ENCODE measurements around the gene CNTFR.

CNTFR gene

DNA sequence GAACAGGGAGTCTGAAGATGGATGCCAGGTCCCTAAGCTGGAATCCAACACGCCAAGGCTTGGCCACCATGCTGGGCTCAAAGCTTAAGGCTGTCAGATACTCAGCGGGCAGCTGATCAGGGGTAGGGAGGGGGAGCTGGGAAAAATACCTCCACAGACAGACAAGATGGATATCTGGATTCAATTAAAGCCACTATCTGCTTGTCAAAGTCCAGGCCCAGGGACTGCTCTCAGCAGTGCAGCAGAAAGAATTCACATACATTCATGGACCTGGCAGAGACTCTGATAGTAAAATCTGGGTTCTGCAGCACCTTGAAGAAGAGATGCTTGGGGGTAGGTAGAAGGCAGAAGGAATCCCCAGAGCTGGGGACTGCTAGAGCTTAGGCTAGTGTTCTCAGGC lies 25.6 kb upstream of the CNTFR start:
- Histone ChIP-seq H3K79me2 (no peaks in the 10 kb centered on the region), H3K36me3 (ENCODE audit: control insufficient read depth, insufficient read depth, low read length) (no peaks in the 10 kb centered on the region), H3K27ac (no peak overlapping the region), H3K4me1 (no peaks in the 10 kb centered on the region), H2AFZ (no peak overlapping the region), H3K4me3 (ENCODE audit: low read depth, low read length) (no peak overlapping the region), H3K9ac (no peak overlapping the region), H3K27me3 (ENCODE audit: control insufficient read depth, insufficient read depth, low read length) (no peaks in the 10 kb centered on the region), H3K9me3 (ENCODE audit: control insufficient read depth, low read length) (no peaks in the 10 kb centered on the region), H3K4me2 (ENCODE audit: low read length) (no peak overlapping the region)
- TF ChIP-seq, protein P1, sequence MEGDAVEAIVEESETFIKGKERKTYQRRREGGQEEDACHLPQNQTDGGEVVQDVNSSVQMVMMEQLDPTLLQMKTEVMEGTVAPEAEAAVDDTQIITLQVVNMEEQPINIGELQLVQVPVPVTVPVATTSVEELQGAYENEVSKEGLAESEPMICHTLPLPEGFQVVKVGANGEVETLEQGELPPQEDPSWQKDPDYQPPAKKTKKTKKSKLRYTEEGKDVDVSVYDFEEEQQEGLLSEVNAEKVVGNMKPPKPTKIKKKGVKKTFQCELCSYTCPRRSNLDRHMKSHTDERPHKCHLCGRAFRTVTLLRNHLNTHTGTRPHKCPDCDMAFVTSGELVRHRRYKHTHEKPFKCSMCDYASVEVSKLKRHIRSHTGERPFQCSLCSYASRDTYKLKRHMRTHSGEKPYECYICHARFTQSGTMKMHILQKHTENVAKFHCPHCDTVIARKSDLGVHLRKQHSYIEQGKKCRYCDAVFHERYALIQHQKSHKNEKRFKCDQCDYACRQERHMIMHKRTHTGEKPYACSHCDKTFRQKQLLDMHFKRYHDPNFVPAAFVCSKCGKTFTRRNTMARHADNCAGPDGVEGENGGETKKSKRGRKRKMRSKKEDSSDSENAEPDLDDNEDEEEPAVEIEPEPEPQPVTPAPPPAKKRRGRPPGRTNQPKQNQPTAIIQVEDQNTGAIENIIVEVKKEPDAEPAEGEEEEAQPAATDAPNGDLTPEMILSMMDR (IDR thresholded peaks at IDR 0.05) = no peak

DNA sequence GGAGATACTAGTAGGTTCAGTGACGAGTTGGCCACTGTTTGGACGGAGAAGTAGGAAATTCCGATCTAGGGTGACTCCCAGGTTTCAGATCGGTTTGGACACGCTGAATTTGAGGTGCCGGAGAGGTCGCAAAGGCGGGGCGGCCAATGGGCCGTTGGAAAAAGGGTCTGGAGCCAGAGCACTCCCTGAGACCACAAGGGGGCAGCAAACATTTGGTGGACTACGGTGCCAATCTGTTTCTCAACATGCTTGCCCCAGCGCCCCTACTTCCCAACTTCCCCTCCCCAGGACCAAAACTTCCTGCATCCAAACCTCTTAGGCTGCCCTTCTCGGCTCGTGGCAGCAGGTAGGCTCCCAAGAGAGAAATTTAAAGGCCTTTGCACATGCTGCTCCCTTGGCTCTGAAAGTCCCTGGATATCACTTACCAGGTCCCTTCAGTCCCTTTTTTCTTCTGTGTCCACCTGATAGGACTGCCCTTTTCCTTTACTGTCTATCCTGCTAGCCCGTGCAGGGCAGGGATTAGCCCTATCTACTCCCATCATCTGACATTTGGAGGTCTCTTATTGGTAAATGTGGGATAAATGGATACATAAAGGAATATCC lies 23.4 kb upstream of the CNTFR start:
- Histone ChIP-seq H3K4me2 (ENCODE audit: low read length) (peak overlapping the region; percentile 98), H3K9me3 (ENCODE audit: control insufficient read depth, low read length) (no peaks in the 10 kb centered on the region), H3K4me1 (no peaks in the 10 kb centered on the region), H3K79me2 (no peaks in the 10 kb centered on the region), H3K27ac (peak overlapping the region; percentile 68), H3K27me3 (ENCODE audit: control insufficient read depth, insufficient read depth, low read length) (no peaks in the 10 kb centered on the region), H3K4me3 (ENCODE audit: low read depth, low read length) (peak overlapping the region; percentile 97), H3K9ac (no peak overlapping the region), H2AFZ (peak overlapping the region; percentile 79), H3K36me3 (ENCODE audit: control insufficient read depth, insufficient read depth, low read length) (no peaks in the 10 kb centered on the region)
- TF ChIP-seq, protein P1 (IDR thresholded peaks at IDR 0.05) = peak; percentile 72

DNA sequence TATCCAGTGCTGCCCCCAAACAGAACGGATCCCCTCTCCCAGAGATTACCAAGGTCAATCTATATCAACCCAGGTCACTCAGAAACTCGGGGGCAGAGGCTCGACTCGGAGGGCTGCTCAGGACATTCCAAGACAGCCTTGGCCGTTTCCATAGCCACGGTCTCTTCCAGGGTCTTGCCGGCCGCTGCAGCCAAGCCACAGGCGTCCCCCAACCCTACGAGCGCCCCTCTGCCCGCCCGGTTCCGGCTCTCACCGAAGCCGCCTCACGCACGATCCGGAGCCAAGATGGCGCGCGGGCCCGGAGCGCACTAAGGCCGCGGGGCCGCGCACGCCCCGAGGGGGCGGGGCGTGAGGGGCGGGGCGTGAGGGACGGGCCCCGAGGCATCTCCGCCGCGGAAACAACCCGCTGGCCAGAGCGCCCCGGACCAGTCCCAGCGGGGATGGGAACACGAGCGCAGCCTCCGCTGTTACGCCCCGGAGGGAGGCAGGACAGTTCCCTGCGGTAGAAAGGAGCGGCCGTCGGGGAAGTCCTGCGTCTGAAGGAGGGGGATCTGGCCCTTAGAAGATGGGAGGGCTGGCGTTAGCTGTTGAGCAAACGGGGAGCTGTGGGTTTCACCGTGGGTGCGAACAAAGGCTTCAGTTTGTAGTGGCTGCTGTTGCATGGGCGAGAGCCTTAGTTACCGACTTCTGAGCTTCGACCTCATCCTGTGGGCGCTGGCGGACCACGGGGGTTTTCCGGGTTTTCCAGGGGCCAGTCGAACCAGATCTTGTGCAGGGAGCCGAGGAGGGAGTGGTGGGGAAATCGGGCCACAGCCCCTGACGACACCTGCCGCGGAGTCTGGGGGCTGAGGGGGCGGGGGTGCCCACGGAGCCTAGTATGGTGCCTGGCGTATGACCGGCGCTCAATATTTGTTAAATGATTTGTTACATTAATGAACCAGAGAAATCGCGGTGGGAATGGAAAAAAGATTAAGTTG lies 22.6 kb upstream of the CNTFR start, which contains the start of gene RPP25L:
Gene RPP25L (minus strand): TSS at position 287 of the 977 bp plus-strand sequence. CDS start 801 bp downstream, outside the sequence.
- H3K9ac ChIP-seq = peak within 1 kb of the TSS; percentile 42
- peak within 1 kb of the TSS; percentile 79 for H2AFZ ChIP-seq
- no peaks in the 10 kb centered on the region for H3K9me3 ChIP-seq (ENCODE audit: control insufficient read depth, low read length)
- no peaks in the 10 kb centered on the region for H3K4me1 ChIP-seq
- TF ChIP-seq, protein P1 (IDR thresholded peaks at IDR 0.05) = no peak
- H3K4me2 ChIP-seq (ENCODE audit: low read length) = peak within 1 kb of the TSS; percentile 98
- H3K4me3 ChIP-seq (ENCODE audit: low read depth, low read length) = peak within 1 kb of the TSS; percentile 97
- H3K27ac ChIP-seq = peak within 1 kb of the TSS; percentile 68
- no peaks in the 10 kb centered on the region for H3K36me3 ChIP-seq (ENCODE audit: control insufficient read depth, insufficient read depth, low read length)
- no peaks in the 10 kb centered on the region for H3K79me2 ChIP-seq
- H3K27me3 ChIP-seq (ENCODE audit: control insufficient read depth, insufficient read depth, low read length) = no peaks in the 10 kb centered on the region

DNA sequence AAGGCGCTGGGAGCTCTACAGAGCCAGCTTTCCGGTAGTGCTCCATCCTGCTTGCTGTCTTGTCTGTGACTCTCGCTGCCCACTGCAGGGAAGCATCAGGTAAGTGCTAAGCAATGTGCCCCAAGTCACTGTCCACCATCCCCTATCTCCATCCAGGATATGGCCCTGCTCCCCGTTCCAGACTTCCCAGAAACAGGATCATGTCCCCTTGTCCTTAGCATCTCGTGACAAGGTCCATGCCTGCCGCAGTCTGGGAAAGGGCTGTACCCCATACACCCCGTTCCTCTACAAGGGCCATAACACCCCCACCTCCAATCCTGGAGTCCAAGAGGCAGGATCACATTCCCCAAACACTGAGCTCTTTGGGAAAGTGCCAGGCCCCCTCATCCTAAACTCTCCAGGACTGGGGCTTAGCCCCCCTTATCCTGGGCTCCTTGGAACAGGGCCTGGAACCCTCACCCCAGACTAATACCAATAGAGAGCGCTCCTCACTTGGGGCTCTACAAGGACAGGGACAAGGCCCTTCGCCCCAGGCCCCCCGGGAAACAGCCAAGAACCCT lies 21.8 kb upstream of the CNTFR start:
- no peaks in the 10 kb centered on the region for H3K79me2 ChIP-seq
- H2AFZ ChIP-seq = peak overlapping the region; percentile 79
- H3K36me3 ChIP-seq (ENCODE audit: control insufficient read depth, insufficient read depth, low read length) = no peaks in the 10 kb centered on the region
- H3K9ac ChIP-seq = peak overlapping the region; percentile 42
- H3K4me1 ChIP-seq = no peaks in the 10 kb centered on the region
- no peaks in the 10 kb centered on the region for H3K27me3 ChIP-seq (ENCODE audit: control insufficient read depth, insufficient read depth, low read length)
- no peaks in the 10 kb centered on the region for H3K9me3 ChIP-seq (ENCODE audit: control insufficient read depth, low read length)
- H3K27ac ChIP-seq = peak overlapping the region; percentile 68
- H3K4me3 ChIP-seq (ENCODE audit: low read depth, low read length) = peak overlapping the region; percentile 97
- peak overlapping the region; percentile 98 for H3K4me2 ChIP-seq (ENCODE audit: low read length)
- TF ChIP-seq, protein P1 (IDR thresholded peaks at IDR 0.05) = no peak

All from parathyroid adenoma (tissue), 2 donors.